ENCODE data around the gene OMD. TPM values are rescaled to one million over a fixed set of nuclear protein-coding genes. Genes with fewer than 3 reads are reported as not detected.
"Not testable (repeated sequence)": the region's sequence is repeated elsewhere in the genome, so short reads cannot be mapped to it uniquely, and the experiment has no call there.

The OMD gene
- total RNA-seq, 6 experiments from 2014 or later = not detected

- peaks cover 19% of the 10 kb centered on the region for H3K4me1 Mint-ChIP-seq (ENCODE audit: low read depth)
- no peaks in the 10 kb centered on the region for H3K36me3 Mint-ChIP-seq (ENCODE audit: low read depth)
- DNase-seq = no peak
- no peaks in the 10 kb centered on the region for H3K27me3 Mint-ChIP-seq (ENCODE audit: insufficient read depth)
- H3K9me3 Mint-ChIP-seq = no peaks in the 10 kb centered on the region
- H3K4me3 Mint-ChIP-seq = no peak overlapping the region
- no peak overlapping the region for H3K27ac Mint-ChIP-seq
- no peak for TF ChIP-seq CTCF (IDR thresholded peaks at IDR 0.05)
Observed at GRCh38 chr9:92414566-92414965, 9.7 kb downstream of the OMD start.

GRCh38 chr9:92411157-92411556 lies 13.1 kb downstream of the OMD start:
- H3K27ac Mint-ChIP-seq; H3K4me3 Mint-ChIP-seq; H3K9me3 Mint-ChIP-seq; H3K36me3 Mint-ChIP-seq (ENCODE audit: low read depth); DNase-seq; H3K27me3 Mint-ChIP-seq (ENCODE audit: insufficient read depth): not testable (repeated sequence)
- peaks cover 20% of the 10 kb centered on the region for H3K4me1 Mint-ChIP-seq (ENCODE audit: low read depth)

GRCh38 chr9:92408747-92409478 lies 15.4 kb downstream of the OMD start:
- Mint-ChIP-seq H3K27ac (no peak overlapping the region), H3K36me3 (ENCODE audit: low read depth) (no peaks in the 10 kb centered on the region), H3K4me3 (no peak overlapping the region), H3K4me1 (ENCODE audit: low read depth) (peaks cover 29% of the 10 kb centered on the region), H3K9me3 (no peaks in the 10 kb centered on the region), H3K27me3 (ENCODE audit: insufficient read depth) (no peaks in the 10 kb centered on the region)
- no peak for DNase-seq
- no peak for TF ChIP-seq CTCF (IDR thresholded peaks at IDR 0.05)

GRCh38 chr9:92407818-92408217 lies 16.5 kb downstream of the OMD start:
- Mint-ChIP-seq H3K4me1 (ENCODE audit: low read depth) (peaks cover 29% of the 10 kb centered on the region), H3K27me3 (ENCODE audit: insufficient read depth) (no peaks in the 10 kb centered on the region)

GRCh38 chr9:92406477-92406876 lies 17.8 kb downstream of the OMD start:
- Mint-ChIP-seq H3K4me1 (ENCODE audit: low read depth) (peaks cover 29% of the 10 kb centered on the region), H3K36me3 (ENCODE audit: low read depth) (no peaks in the 10 kb centered on the region), H3K27ac (no peak overlapping the region), H3K4me3 (no peak overlapping the region), H3K9me3 (no peaks in the 10 kb centered on the region), H3K27me3 (ENCODE audit: insufficient read depth) (no peaks in the 10 kb centered on the region)
- no peak for TF ChIP-seq CTCF (IDR thresholded peaks at IDR 0.05)
- DNase-seq = no peak

More at GRCh38 chr9:92407818-92408217, 16.5 kb downstream of the OMD start:
- Mint-ChIP-seq H3K4me3 (no peak overlapping the region), H3K36me3 (ENCODE audit: low read depth) (no peaks in the 10 kb centered on the region), H3K9me3 (no peaks in the 10 kb centered on the region), H3K27ac (no peak overlapping the region)
- DNase-seq = no peak
- no peak for TF ChIP-seq CTCF (IDR thresholded peaks at IDR 0.05)

- no peak overlapping the region for H3K4me3 Mint-ChIP-seq
- H3K9me3 Mint-ChIP-seq = no peaks in the 10 kb centered on the region
- TF ChIP-seq CTCF (IDR thresholded peaks at IDR 0.05) = no peak
- H3K4me1 Mint-ChIP-seq (ENCODE audit: low read depth) = peaks cover 25% of the 10 kb centered on the region
- no peak overlapping the region; the same call in 1 of the 2 replicates for H3K27ac Mint-ChIP-seq
- H3K36me3 Mint-ChIP-seq (ENCODE audit: low read depth) = no peaks in the 10 kb centered on the region
- DNase-seq = no peak
- no peaks in the 10 kb centered on the region for H3K27me3 Mint-ChIP-seq (ENCODE audit: insufficient read depth)
Observed at GRCh38 chr9:92405818-92406217, 18.5 kb downstream of the OMD start.

Measured in HFFc6 (cell line).